ENCODE measurements around the gene GOLM1.
"Not testable (repeated sequence)": the region's sequence is repeated elsewhere in the genome, so short reads cannot be mapped to it uniquely, and the experiment has no call there.

The GOLM1 gene

GRCh38 chr9:86082870-86083269, 16.5 kb downstream of the GOLM1 start:
- no peak for DNase-seq (ENCODE audit: low read depth)

DNA sequence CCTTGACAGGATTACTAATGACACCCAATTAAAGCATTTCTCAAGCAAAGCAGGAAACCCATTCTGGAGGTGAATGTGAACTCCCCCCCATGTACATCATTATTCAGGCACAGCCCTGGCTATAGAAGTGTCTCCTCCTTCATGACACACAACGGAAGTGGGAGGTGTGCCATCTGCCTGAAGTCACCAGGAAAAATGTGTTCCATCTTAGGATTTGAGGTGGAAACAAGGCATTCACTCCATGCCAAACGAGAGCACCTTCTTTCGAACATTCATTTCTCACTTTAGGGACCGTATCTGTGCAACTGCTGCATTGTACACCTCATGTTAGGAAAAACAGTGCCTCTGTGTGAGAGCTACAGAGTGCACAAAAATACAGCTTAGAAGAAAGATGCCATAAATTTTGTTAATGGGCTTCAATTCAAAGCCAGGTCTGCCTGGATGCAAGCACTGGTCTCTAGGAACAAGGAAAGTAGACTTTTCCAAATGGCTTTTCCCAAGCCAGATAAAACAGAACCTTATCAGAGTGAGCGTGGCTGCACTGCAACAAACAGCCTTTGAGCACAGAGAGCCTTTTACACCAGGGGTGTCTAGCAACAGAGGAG, 19.4 kb downstream of the GOLM1 start:
- DNase-seq (ENCODE audit: low read depth) = no peak

GRCh38 chr9:86079421-86079831, 19.9 kb downstream of the GOLM1 start:
- DNase-seq (ENCODE audit: low read depth) = no peak

GRCh38 chr9:86078731-86079130, 20.6 kb downstream of the GOLM1 start:
- no peak for DNase-seq (ENCODE audit: low read depth)

DNA sequence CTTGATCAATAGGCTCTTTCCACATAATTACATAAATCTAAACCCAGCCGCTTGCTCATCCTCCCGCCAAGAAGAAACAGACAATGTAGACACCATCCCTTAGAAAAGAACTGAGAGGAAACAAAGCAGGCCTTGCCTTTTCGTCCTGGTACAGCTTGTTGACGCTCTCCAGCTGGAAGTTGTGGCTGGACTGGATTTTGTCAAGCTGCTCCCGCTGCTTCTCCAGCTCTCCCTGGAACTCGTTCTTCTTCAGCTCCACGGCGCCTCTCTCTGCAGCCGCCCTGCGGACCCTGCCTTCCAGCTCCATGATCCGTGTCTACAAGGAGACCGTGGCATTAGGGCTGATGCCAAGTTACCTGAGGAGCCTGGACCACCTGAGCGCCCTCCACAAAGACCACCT, 22.1 kb downstream of the GOLM1 start:
- no peak for DNase-seq (ENCODE audit: low read depth)

DNA sequence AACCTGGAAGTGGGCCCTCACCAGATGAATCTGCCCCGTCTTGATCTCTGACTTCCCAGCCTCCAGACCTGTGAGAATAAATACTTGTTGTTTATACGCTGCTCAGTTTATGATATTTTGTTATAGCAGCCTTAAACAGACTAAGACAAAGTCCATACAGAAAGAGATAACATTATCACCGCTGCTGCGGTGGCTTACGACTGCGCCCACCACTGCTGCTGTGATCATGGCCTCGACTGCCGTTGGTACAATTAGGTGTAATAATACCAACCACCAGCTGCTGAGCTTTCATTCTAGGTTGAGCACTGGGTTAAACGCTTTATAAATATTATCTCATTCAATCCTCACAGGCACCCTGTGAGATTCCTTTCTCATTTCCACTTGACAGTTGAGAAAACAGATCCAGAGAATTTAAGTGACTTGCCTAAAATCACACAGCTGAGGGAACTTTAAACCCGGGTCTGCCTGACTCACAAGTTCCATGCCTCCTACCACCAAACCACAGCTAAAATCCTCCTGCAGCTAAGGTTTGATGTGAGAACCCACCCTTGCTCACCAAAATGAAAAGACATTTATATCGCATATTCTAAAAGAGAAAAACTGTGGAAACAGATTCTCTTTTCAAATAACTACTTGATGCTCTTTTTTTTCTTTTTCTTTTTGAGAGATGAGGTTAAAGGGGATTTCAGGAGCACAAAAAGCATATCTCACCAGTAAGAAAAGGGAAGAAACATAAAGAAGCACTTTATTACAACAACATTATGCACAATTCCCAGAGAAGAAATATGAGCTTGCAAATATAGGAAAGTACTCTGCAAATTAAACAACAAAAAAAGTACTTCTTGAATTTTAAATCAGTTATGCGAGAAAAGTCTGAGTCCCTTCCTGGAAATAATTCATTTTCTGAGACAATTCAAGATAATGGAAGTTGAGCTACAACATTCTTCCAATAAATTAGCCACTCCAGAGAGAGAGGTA, 23.9 kb downstream of the GOLM1 start:
- peak; percentile 58 for DNase-seq (ENCODE audit: low read depth)

- DNase-seq (ENCODE audit: low read depth) = no peak
Observed at GRCh38 chr9:86073839-86074238, 25.5 kb downstream of the GOLM1 start.

- DNase-seq (ENCODE audit: low read depth) = peak; percentile 70
Observed at GRCh38 chr9:86072394-86072877, 26.9 kb downstream of the GOLM1 start.

GRCh38 chr9:86069206-86069869, 30.0 kb downstream of the GOLM1 start:
- no peak for DNase-seq (ENCODE audit: low read depth)

GRCh38 chr9:86064220-86064619, 35.1 kb downstream of the GOLM1 start:
- no peak for DNase-seq (ENCODE audit: low read depth)

GRCh38 chr9:86062845-86063693, 36.3 kb downstream of the GOLM1 start:
- no peak for DNase-seq (ENCODE audit: low read depth)

GRCh38 chr9:86061972-86062739, 37.2 kb downstream of the GOLM1 start:
- no peak for DNase-seq (ENCODE audit: low read depth)

DNA sequence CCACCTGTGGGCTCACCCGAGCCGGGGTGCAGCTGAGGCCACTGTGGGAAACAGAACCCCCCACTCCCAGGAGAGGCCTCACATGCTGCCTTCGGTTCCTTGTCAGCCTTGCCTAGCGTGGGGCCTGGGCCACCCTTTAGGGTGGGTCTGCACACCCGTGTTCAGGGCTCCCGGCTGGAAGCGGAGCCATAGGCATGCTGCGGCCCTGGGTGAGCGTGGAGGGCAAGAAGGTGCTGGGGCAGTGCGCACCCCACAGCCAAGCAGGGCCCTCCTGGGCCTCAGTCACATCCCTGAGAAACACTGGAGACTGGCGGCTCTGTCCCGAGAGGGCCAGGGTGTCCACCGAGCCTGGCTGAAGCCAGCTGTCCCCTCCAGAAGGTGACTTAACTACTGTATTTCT, 41.9 kb downstream of the GOLM1 start:
- DNase-seq (ENCODE audit: low read depth) = no peak

DNA sequence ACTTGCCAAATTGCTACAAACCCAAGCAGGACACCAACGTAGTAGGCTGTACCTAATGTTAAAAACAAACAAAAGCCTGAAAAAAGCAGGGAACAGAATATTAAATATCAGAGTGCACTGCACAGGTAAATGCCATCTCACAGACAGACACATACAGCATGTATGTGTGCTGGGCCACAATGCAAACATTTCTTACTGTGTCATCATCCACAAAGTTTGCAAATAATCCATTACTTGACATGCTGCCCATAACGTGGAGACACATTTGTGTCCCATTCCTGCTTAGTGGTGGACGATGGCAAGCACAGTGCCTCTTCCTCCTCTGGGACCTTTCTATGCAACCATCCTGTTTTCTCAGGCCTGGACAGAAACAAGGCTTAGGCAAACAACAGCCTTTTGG, 44.7 kb downstream of the GOLM1 start:
- no peak for DNase-seq (ENCODE audit: low read depth)

- DNase-seq (ENCODE audit: low read depth) = no peak
Observed at GRCh38 chr9:86052556-86053468, 46.5 kb downstream of the GOLM1 start.

DNA sequence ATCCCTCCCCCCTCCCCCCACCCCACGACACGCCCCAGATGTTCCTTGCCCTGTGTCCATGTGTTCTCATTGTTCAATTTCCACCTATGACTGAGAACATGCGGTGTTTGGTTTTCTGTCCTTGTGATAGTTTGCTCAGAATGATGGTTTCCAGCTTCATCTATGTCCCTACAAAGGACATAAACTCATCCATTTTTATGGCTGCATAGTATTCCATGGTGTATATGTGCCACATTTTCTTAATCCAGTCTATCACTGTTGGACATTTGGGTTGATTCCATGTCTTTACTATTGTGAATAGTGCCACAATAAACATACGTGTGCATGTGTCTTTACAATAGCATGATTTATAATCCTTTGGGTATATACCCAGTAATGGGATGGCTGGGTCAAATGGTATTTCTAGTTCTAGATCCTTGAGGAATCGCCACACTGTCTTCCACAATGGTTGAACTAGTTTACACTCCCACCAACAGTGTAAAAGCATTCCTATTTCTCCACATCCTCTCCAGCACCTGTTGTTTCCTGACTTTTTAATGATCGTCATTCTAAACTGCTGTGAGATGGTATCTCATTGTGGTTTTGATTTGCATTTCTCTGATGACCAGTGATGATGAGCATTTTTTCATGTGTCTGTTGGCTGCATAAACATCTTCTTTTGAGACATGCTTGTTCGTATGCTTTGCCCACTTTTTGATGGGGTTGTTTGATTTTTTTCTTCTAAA, 51.2 kb downstream of the GOLM1 start:
- DNase-seq (ENCODE audit: low read depth) = not testable (repeated sequence)

GRCh38 chr9:86047361-86047760, 52.0 kb downstream of the GOLM1 start:
- DNase-seq (ENCODE audit: low read depth) = no peak

- DNase-seq (ENCODE audit: low read depth) = no peak
Observed at GRCh38 chr9:86046930-86047341, 52.4 kb downstream of the GOLM1 start.

GRCh38 chr9:86046071-86046636, 53.2 kb downstream of the GOLM1 start:
- DNase-seq (ENCODE audit: low read depth) = no peak

Data from stromal cell of bone marrow (primary cell).